DND-41 (cell line): Measurements from ENCODE around the gene KAT6B.

Experiments used
- CTCF ChIP-seq: IDR thresholded peaks from 2 replicates; pipeline ENCODE4 v1.5.1; 2012; ENCODE audit warnings: borderline replicate concordance, low read length, moderate library complexity, mild to moderate bottlenecking; ENCODE audit not compliant: poor library complexity, severe bottlenecking; ENCODE audit errors: extremely low read depth
- EZH2 ChIP-seq: IDR thresholded peaks from 3 replicates; pipeline ENCODE4 v1.6.1; 2012; ENCODE audit warnings: borderline replicate concordance, low read depth, mild to moderate bottlenecking, moderate library complexity, low read length, inconsistent platforms; ENCODE audit not compliant: severe bottlenecking

GRCh38 chr10:75020168-75020567 lies 193.8 kb downstream of the KAT6B start:
- TF ChIP-seq EZH2, result no peak
- TF ChIP-seq CTCF, result no peak
